Calu3 (cell line): ENCODE results near the gene JAZF1. TPM values are rescaled to one million over a fixed set of nuclear protein-coding genes. Genes with fewer than 3 reads are reported as not detected.

Experiments used
- BruUV-seq: library from RNA; stranded (reverse); fragments of 400-500 nt; replicated peaks from 2 replicates; lab custom pipeline; 2021; lab: Mats Ljungman, UMichigan
- CTCF ChIA-PET: fragments of 300-600 bp; sonication (Branson Sonifier 250); formaldehyde crosslinking; loops from one replicate; lab custom pipeline; 2022; ENCODE audit warnings: antibody characterized with exemption; lab: Charles Lee
- DNase-seq: peaks from one replicate; pipeline ENCODE4 v3.0.0; 2022
- H3K27ac Mint-ChIP-seq: one replicate; pipeline ENCODE4 v1.8.0; 2022; ENCODE audit warnings: mixed read lengths; ENCODE audit not compliant: unreplicated experiment
- H3K27me3 Mint-ChIP-seq: one replicate; pipeline ENCODE4 v1.8.0; 2022; ENCODE audit warnings: mixed read lengths; ENCODE audit not compliant: unreplicated experiment
- H3K36me3 Mint-ChIP-seq: one replicate; pipeline ENCODE4 v1.8.0; 2022; ENCODE audit warnings: mild to moderate bottlenecking, moderate library complexity, mixed read lengths; ENCODE audit not compliant: insufficient read depth, unreplicated experiment
- H3K4me1 Mint-ChIP-seq: one replicate; pipeline ENCODE4 v1.8.0; 2022; ENCODE audit warnings: mild to moderate bottlenecking, low read depth, mixed read lengths; ENCODE audit not compliant: unreplicated experiment
- H3K4me3 Mint-ChIP-seq: one replicate; pipeline ENCODE4 v1.8.0; 2022; ENCODE audit warnings: mild to moderate bottlenecking, low read depth, moderate library complexity, mixed read lengths; ENCODE audit not compliant: unreplicated experiment
- H3K9me3 Mint-ChIP-seq: one replicate; pipeline ENCODE4 v1.8.0; 2022; ENCODE audit warnings: low read depth, mixed read lengths; ENCODE audit not compliant: unreplicated experiment
- CTCF ChIP-seq: fragments of 200-600 bp; IDR thresholded peaks from one replicate; pipeline ENCODE4 v1.8.0; 2022; ENCODE audit warnings: antibody characterized with exemption; ENCODE audit not compliant: unreplicated experiment
- intact Hi-C: fragments of 100-400 bp; cut with micrococcal nuclease; formaldehyde crosslinking; loops from one replicate; pipeline ENCODE4 v1.10.0; 2022; ENCODE audit not compliant: unreplicated experiment
- total RNA-seq: library from RNA; stranded (reverse); gene quantifications from 2 replicates; pipeline ENCODE4 v1.2.3, GENCODE V29; 2022

JAZF1 gene
- total RNA-seq, 1 experiment from 2014 or later = 10.7 TPM

DNA sequence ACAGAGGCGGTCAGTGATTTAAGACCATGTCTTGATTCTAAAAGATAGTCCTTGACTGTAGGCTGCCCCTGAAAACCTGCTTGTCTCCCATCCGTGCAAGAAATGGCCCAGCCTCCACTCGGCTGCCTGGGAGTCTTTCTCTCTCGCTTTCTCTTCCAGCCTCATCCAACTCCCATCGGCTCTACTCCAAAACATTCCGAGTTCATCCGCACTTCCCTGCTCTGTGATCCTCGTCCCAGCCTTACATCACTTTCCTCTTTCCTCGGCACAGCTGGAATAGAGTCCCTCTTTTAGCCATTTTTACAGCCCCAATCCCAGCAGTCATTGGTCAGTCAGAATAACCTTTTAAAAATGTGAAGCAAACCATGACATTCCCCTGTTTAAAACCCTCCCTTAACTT lies 305.5 kb downstream of the JAZF1 start:
- Mint-ChIP-seq H3K4me1 (peaks cover 39% of the 10 kb centered on the region), H3K4me3 (peak overlapping the region; percentile 3), H3K36me3 (peaks cover 5% of the 10 kb centered on the region), H3K27me3 (no peaks in the 10 kb centered on the region), H3K9me3 (no peaks in the 10 kb centered on the region), H3K27ac (no peak overlapping the region)
- intact Hi-C loops = no loop called here
- BruUV-seq = no TSS peak
- DNase-seq = no peak
- CTCF ChIA-PET = no interaction called here
- no peak for TF ChIP-seq CTCF

- H3K9me3 Mint-ChIP-seq = no peaks in the 10 kb centered on the region
- intact Hi-C loops = no loop called here
Measured at GRCh38 chr7:27873981-27874957, 306.3 kb downstream of the JAZF1 start.

GRCh38 chr7:27872356-27873275 lies 308.0 kb downstream of the JAZF1 start:
- H3K4me3 Mint-ChIP-seq = no peak overlapping the region
- no TSS peak for BruUV-seq
- no peak for TF ChIP-seq CTCF
- CTCF ChIA-PET = no interaction called here
- peaks cover 5% of the 10 kb centered on the region for H3K36me3 Mint-ChIP-seq
- no peaks in the 10 kb centered on the region for H3K9me3 Mint-ChIP-seq
- no peaks in the 10 kb centered on the region for H3K27me3 Mint-ChIP-seq
- no peak overlapping the region for H3K27ac Mint-ChIP-seq
- H3K4me1 Mint-ChIP-seq = peaks cover 47% of the 10 kb centered on the region
- no peak for DNase-seq
- intact Hi-C loops = no loop called here

More at GRCh38 chr7:27873981-27874957, 306.3 kb downstream of the JAZF1 start:
- H3K36me3 Mint-ChIP-seq = peaks cover 5% of the 10 kb centered on the region
- peak; percentile 89 for DNase-seq
- no peaks in the 10 kb centered on the region for H3K27me3 Mint-ChIP-seq
- H3K27ac Mint-ChIP-seq = peak overlapping the region; percentile 8
- CTCF ChIA-PET = interaction anchor here (0.7 to 0.8 kb wide), 2 partner anchors 11 to 25 kb away, joined by 3 to 5 read pairs; no protein-coding TSS in a partner anchor
- no peak overlapping the region for H3K4me3 Mint-ChIP-seq
- no TSS peak for BruUV-seq
- H3K4me1 Mint-ChIP-seq = peaks cover 39% of the 10 kb centered on the region
- TF ChIP-seq CTCF = no peak

- intact Hi-C loops = no loop called here
Measured at GRCh38 chr7:27871866-27872265, 308.7 kb downstream of the JAZF1 start.

More at GRCh38 chr7:27871866-27872265, 308.7 kb downstream of the JAZF1 start:
- H3K36me3 Mint-ChIP-seq = peaks cover 5% of the 10 kb centered on the region
- no peaks in the 10 kb centered on the region for H3K9me3 Mint-ChIP-seq
- peaks cover 47% of the 10 kb centered on the region for H3K4me1 Mint-ChIP-seq
- no peak for DNase-seq
- CTCF ChIA-PET = no interaction called here
- no TSS peak for BruUV-seq
- no peak overlapping the region for H3K4me3 Mint-ChIP-seq
- no peak overlapping the region for H3K27ac Mint-ChIP-seq
- H3K27me3 Mint-ChIP-seq = no peaks in the 10 kb centered on the region
- TF ChIP-seq CTCF = no peak
